PC-3 (cell line): ENCODE data around the gene PID1. TPM values are rescaled to one million over a fixed set of nuclear protein-coding genes. Genes with fewer than 3 reads are reported as not detected.

Experiments
- ATAC-seq: fragments of 200-7000 bp; cut with Tn5 transposase; 2 replicates; pipeline ENCODE4 v1.9.1; 2020; ENCODE audit warnings: mild to moderate bottlenecking, moderate library complexity
- BruUV-seq: library from RNA; stranded (reverse); fragments of 400-500 nt; replicated peaks from 2 replicates; lab custom pipeline; 2021; lab: Mats Ljungman, UMichigan
- CTCF ChIA-PET: fragments of 300-600 bp; sonication (Branson Sonifier 250); formaldehyde crosslinking; loops from one replicate; lab custom pipeline; 2022; ENCODE audit warnings: antibody characterized with exemption; lab: Charles Lee
- POLR2A ChIA-PET: fragments of 300-600 bp; sonication (Branson Sonifier 250); formaldehyde crosslinking; loops from one replicate; lab custom pipeline; 2022; ENCODE audit warnings: antibody characterized with exemption; ENCODE audit not compliant: unreplicated experiment; lab: Charles Lee
- DNase-seq: peaks from one replicate; pipeline ENCODE4 v3.0.0-alpha.2; 2015
- H2AFZ ChIP-seq: fragments of 300-600 bp; sonication (generic); 2 replicates; pipeline ENCODE4 v1.6.0; 2016; ENCODE audit warnings: antibody characterized with exemption, low read length
- H3F3A ChIP-seq: fragments of 300-600 bp; sonication (generic); one replicate; pipeline ENCODE4 v1.6.0; 2017; ENCODE audit warnings: antibody characterized with exemption, low read length, control low read depth, mild to moderate bottlenecking; ENCODE audit not compliant: unreplicated experiment
- H3K27ac ChIP-seq: fragments of 300-600 bp; sonication (generic); 2 replicates; pipeline ENCODE4 v1.5.1; 2016; ENCODE audit warnings: mild to moderate bottlenecking, low read length
- H3K27me3 ChIP-seq: fragments of 300-600 bp; sonication (generic); 2 replicates; pipeline ENCODE4 v1.6.1; 2016; ENCODE audit warnings: low read length, mixed read lengths
- H3K36me3 ChIP-seq: fragments of 300-600 bp; sonication (generic); 2 replicates; pipeline ENCODE4 v1.6.1; 2016; ENCODE audit warnings: low read depth, mixed run types, low read length, mixed read lengths
- H3K4me1 ChIP-seq: fragments of 300-600 bp; sonication (generic); 2 replicates; pipeline ENCODE4 v1.5.1; 2016; ENCODE audit warnings: low read length; ENCODE audit not compliant: insufficient read depth
- H3K4me2 ChIP-seq: fragments of 300-600 bp; sonication (generic); 2 replicates; pipeline ENCODE4 v1.6.0; 2016; ENCODE audit warnings: low read length
- H3K4me3 ChIP-seq: fragments of 300-600 bp; sonication (generic); 2 replicates; pipeline ENCODE4 v1.5.1; 2016; ENCODE audit warnings: mild to moderate bottlenecking, low read length, mixed read lengths
- H3K79me2 ChIP-seq: fragments of 300-600 bp; sonication (generic); 2 replicates; pipeline ENCODE4 v1.6.1; 2017; ENCODE audit warnings: low read length, mixed read lengths
- H3K9ac ChIP-seq: fragments of 300-600 bp; sonication (generic); 2 replicates; pipeline ENCODE4 v1.6.0; 2016; ENCODE audit warnings: mild to moderate bottlenecking, low read length
- H3K9me2 ChIP-seq: fragments of 300-600 bp; sonication (generic); replicated peaks from 2 replicates; pipeline ENCODE4 v1.6.1; 2016; ENCODE audit warnings: mixed run types, low read length, mixed read lengths
- H3K9me3 ChIP-seq: fragments of 300-600 bp; sonication (generic); 2 replicates; pipeline ENCODE4 v1.6.1; 2016; ENCODE audit warnings: low read length, mixed read lengths
- H4K20me1 ChIP-seq: fragments of 300-600 bp; sonication (generic); 2 replicates; pipeline ENCODE4 v1.6.1; 2016; ENCODE audit warnings: low read length, mixed read lengths
- CTCF ChIP-seq: fragments of 300-600 bp; sonication (generic); conservative IDR thresholded peaks from 2 replicates; pipeline ENCODE4 v1.5.1; 2017; ENCODE audit warnings: antibody characterized with exemption, low read depth, mild to moderate bottlenecking, low read length
- EZH2 ChIP-seq: fragments of 300-600 bp; sonication (generic); IDR thresholded peaks from one replicate; pipeline ENCODE4 v1.6.1; 2017; ENCODE audit warnings: antibody characterized with exemption, mild to moderate bottlenecking, low read length; ENCODE audit not compliant: unreplicated experiment
- EZH2phosphoT487 ChIP-seq: fragments of 300-600 bp; sonication (generic); IDR thresholded peaks from 2 replicates; pipeline ENCODE4 v1.6.1; 2018; ENCODE audit warnings: mild to moderate bottlenecking, antibody characterized with exemption, low read length, borderline replicate concordance
- intact Hi-C: fragments of 100-400 bp; cut with micrococcal nuclease; formaldehyde crosslinking; loops from 2 replicates; pipeline ENCODE4 v1.9.0; 2023
- total RNA-seq: library from RNA; depleted of rRNA; stranded (reverse); fragments of >200 nt; gene quantifications from 2 replicates; pipeline ENCODE4 v1.2.3, GENCODE V29; 2014

The PID1 gene
- total RNA-seq, 1 experiment from 2014 or later = 0.84 TPM

GRCh38 chr2:229273723-229274338 is 2.7 kb upstream of the PID1 start:
- Histone ChIP-seq H3K4me2 (peak overlapping the region; percentile 70), H3K4me1 (peaks cover 8% of the 10 kb centered on the region; the same call in 1 of the 2 replicates), H3K9ac (no peak overlapping the region), H2AFZ (peak overlapping the region; percentile 53), H3K9me2 (no peaks in the 10 kb centered on the region), H3K27ac (no peak overlapping the region), H3K79me2 (no peaks in the 10 kb centered on the region), H3F3A (no peaks in the 10 kb centered on the region), H3K27me3 (peaks cover 16% of the 10 kb centered on the region; the same call in 1 of the 2 replicates), H3K9me3 (no peaks in the 10 kb centered on the region), H4K20me1 (no peaks in the 10 kb centered on the region), H3K36me3 (no peaks in the 10 kb centered on the region), H3K4me3 (peak overlapping the region; percentile 52)
- peak; percentile 85 for DNase-seq
- CTCF ChIA-PET = interaction anchor here (0.6 to 1.5 kb wide), 5 partner anchors 8 to 313 kb away, joined by 3 to 7 read pairs (median 4); no protein-coding TSS in a partner anchor
- ATAC-seq = peak; percentile 89
- no peak for TF ChIP-seq EZH2phosphoT487
- TF ChIP-seq CTCF = peak; percentile 84
- TF ChIP-seq EZH2 = no peak
- POLR2A ChIA-PET = no interaction called here
- intact Hi-C loops = loop anchor here (1.0 to 10.0 kb wide), 6 partner anchors 141 to 1225 kb away; no protein-coding TSS in a partner anchor
- no TSS peak for BruUV-seq

- Histone ChIP-seq H3F3A (no peaks in the 10 kb centered on the region), H3K4me3 (peak overlapping the region; percentile 52), H3K9me3 (no peaks in the 10 kb centered on the region), H4K20me1 (no peaks in the 10 kb centered on the region), H3K36me3 (no peaks in the 10 kb centered on the region), H3K4me1 (peaks cover 14% of the 10 kb centered on the region; the same call in 1 of the 2 replicates), H3K27ac (no peak overlapping the region), H3K9ac (no peak overlapping the region), H3K27me3 (peaks cover 16% of the 10 kb centered on the region; the same call in 1 of the 2 replicates), H3K9me2 (no peaks in the 10 kb centered on the region), H3K4me2 (peak overlapping the region; percentile 70), H2AFZ (peak overlapping the region; percentile 45; the same call in 1 of the 2 replicates), H3K79me2 (no peaks in the 10 kb centered on the region)
- ChIA-PET CTCF (interaction anchor here (0.6 to 1.5 kb wide), 6 partner anchors 9 to 314 kb away, joined by 3 to 7 read pairs (median 4); no protein-coding TSS in a partner anchor), POLR2A (no interaction called here)
- DNase-seq (no peak), ATAC-seq (no peak)
- no TSS peak for BruUV-seq
- intact Hi-C loops = loop anchor here (1.0 to 10.0 kb wide), 6 partner anchors 140 to 1224 kb away; no protein-coding TSS in a partner anchor
- TF ChIP-seq EZH2phosphoT487 = no peak
- no peak for TF ChIP-seq CTCF
- TF ChIP-seq EZH2 = no peak
Observed at GRCh38 chr2:229273006-229273722, 2.1 kb upstream of the PID1 start.
